SHP77 treated with DMSO at 0.1 percent for 48 hours (cell line): Measurements from ENCODE around the gene CHP2.
"Not testable (repeated sequence)": the region's sequence is repeated elsewhere in the genome, so short reads cannot be mapped to it uniquely, and the experiment has no call there.

Source experiments
- DNase-seq: peaks from one replicate; lab custom pipeline; 2025; lab: John Stamatoyannopoulos, UW

CHP2 gene

DNA sequence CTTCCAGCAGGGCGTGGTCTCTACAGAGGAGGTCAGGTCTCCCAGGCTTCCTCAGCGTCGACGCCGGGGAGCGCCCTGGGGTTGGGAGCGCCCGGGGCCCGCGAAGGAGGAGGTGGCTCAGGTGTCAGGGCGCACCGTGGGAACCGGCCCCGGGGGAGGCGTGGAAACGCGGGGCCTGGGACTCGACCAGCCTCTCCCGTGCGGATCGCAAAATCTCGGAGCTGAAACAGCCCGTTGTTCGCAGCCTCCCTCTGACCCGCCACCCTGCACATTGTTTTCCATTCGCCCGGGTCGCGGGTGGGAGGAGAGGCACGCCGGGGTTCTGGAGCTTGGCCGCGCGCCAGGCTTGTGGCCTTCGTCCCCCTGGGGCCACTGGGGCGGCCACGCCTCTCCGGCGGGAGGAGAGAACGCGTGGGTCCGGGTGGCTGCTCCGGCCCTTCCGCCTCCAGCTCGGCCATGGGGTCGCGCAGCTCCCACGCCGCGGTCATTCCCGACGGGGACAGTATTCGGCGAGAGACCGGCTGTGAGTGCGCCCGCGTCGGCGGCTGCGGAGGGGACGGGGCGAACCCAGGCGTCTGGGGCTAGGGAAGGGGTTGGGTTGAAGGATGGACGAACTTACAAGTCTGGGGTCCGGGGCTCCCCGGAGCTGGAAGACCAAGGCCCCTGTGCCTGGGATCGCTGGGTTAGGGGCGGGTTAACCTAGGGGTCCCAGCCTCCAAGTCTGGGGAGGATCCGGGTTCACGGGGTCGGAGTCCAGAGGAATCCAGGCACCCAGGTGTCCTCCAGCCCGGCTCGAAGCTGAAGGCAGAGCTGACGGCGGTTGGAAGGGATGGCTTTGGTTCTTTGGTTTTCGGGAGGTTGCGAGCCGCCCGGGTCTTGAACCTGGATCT is at the start of gene CHP2:
TSS of gene CHP2 (plus strand) at position 433 of the 890 bp plus-strand sequence. CDS start at position 457, 24 bp downstream.
- no peak for DNase-seq

DNA sequence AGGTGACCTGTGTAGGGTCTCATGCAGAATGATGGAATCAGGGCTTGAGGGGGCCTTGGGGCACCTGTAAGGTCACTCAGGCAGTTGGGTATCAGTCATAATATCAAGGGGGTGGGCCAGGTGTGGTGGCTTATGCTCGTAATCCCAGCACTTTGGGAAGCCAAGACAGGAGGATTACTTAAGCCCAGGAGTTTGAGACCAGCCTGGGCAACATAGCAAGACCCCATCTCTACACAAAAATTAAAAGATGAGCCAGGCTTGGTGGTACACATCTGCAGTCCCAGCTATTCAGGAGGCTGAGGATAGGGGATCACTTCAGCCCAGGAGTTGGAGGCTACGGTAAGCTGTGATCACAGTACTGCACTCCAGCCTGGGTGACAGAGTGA is 49.3 kb upstream of the CHP2 start:
- no peak for DNase-seq

DNA sequence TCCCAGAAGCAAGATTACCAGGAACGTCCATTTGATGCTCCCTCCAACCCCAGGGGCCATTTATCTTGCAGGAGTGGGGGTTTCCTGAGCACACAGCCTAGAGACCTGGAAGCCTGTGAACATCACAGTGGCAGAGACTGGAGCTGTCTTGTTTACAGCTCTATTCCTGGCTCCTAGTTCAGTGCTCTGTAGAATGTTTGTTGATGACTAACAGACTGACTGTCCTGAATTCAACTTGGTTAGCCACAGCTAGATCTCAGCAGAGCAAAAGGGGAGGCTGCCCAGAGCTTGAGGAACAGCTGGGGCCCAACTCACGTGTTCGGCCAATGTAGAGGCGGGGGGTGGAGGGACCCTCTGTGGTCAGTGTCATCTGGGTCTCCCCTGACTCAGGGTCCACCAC is 48.4 kb upstream of the CHP2 start:
- DNase-seq: no peak

DNA sequence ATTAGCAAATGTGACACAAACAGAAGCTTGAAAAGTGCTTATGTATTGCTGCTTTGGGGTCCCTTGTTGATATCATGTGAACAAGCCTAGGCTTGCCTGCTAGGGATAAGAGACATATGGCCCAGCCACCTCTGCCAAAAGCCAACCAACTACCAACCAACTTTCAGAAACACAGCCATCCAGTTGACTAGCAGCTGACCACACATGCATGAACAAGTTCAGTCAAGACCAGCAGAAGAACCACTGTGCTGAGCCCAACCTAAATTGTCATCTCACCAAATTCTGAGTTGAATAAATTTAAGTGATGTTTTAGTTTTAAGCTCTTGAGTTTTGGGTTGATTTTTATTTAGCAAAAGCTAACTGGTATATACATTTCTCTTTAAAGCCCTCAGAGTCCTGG is 45.3 kb upstream of the CHP2 start:
- no peak for DNase-seq

DNA sequence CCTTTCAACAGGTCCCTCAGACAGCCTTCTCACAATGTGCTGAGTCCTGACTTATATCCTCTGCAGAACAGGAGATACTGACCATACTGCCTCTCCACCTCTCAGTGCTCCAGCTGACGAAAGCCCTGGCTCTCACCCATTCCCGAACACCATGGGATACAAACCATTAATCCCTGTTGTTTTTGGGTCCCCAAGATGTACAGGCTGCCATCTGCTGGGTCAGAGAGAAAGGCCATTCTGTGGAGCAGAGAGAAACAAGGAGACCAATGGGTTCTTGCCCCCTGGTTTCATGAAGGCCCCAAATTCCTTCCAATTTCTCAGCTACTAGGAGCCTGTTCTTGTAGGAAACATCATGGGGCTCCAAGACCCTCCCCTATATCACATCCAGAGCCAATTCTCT is 44.8 kb upstream of the CHP2 start:
- DNase-seq: no peak

DNA sequence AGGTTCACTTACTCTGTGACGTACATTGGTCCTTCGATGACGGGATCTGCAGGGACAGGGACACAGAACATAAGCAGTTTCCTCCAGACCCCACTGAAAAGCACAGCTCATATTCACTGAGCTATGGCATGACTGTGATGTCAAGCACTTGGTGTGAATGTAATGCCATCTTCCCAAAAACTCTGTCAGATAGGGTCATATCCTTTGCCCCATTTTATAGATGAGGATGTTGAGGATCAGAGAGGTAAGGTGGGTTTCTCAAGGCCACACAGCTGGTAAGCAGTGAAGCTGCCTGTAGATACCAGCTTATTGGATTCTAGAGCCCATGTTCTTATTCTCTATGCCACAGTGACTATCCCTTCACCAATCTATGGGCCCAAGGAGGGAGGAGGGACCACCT is 44.3 kb upstream of the CHP2 start:
- no peak for DNase-seq

DNA sequence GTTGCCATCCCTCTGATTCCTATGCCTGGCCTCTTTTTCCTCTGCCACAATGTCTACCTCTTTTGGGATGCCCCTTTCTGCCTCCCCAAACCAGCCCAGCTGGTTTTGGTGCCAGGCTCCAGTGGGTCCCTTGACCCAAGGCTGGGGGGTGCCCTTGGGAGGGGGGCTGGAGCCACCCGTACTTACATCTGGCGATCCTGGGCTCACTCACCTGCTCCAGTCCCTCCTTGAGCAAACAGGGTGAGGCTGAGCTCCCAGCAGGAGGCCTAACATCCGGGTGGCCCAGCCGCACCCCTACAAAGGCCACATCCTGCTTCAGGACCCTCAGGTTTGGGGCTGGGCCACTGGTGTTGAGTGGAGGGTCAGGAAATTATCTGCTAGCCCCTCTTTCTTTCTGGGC is 43.0 kb upstream of the CHP2 start:
- DNase-seq: no peak

DNA sequence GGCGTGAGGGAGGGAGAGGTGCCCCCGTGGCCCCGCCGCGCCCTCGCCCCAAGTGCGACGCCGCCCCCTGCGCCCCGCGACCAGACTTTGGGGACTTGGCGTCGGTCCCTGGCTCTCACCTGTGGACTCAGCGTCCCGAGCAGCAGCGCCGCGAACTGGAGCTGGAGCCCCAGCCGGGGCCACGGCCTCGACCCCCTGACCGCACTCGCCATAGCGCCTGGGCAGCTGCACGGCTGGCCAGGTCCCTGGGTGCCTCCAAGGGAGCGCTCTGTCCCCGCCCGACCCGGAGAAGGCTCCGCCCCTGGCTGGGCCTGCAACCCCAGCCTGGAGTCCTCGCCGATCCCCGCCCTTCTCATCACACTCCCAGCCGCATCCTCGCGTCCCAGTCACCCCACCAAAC is 41.9 kb upstream of the CHP2 start, which contains the start of gene ERN2:
TSS of gene ERN2 (minus strand) at position 247 of the 400 bp plus-strand sequence. CDS start at position 212, 35 bp downstream.
- DNase-seq: no peak

DNA sequence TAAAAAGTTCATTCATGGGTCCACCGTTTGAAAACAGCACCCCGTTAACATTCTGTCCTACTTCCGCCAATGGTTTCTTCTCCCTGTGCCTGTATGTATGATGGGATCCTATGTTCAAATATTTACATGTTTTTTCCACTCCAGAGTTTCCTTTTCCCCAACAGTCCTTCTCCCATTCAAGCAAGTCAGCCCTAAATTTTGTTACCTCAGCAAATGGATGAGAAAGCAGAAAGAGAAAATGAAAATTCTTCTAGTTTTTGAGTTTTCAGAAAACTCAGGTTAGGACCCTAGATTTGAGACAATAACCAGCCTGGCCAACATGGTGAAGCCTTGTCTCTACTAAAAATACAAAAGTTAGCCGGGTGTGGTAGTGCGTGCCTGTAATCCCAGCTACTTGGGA is 38.3 kb upstream of the CHP2 start:
- no peak for DNase-seq

DNA sequence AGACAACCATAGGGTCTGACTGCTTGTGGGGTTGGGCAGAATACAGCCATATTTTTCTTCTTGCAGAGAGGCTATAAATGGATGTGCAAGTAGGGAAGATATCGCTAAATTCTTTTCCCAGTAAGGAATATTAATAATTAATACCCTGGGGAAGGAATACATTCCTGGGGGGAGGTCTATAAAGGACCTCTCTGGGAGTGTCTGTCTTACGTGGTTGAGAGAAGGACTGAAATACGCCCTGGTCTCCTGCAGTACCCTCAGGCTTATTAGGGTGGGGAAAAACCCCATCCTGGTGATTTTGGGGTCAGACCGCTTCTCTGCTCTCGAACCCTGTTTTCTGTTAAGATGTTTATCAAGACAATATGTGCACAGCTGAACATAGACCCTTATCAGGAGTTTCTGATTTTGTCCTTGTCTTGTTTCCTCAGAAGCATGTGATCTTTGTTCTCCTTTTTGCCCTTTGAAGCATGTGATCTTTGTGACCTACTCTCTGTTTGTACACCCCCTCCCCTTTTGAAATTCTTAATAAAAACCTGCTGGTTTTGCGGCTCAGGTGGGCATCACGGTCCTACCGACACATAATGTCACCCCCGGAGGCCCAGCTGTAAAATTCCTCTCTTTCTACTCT is 32.1 kb upstream of the CHP2 start:
- DNase-seq: not testable (repeated sequence)

DNA sequence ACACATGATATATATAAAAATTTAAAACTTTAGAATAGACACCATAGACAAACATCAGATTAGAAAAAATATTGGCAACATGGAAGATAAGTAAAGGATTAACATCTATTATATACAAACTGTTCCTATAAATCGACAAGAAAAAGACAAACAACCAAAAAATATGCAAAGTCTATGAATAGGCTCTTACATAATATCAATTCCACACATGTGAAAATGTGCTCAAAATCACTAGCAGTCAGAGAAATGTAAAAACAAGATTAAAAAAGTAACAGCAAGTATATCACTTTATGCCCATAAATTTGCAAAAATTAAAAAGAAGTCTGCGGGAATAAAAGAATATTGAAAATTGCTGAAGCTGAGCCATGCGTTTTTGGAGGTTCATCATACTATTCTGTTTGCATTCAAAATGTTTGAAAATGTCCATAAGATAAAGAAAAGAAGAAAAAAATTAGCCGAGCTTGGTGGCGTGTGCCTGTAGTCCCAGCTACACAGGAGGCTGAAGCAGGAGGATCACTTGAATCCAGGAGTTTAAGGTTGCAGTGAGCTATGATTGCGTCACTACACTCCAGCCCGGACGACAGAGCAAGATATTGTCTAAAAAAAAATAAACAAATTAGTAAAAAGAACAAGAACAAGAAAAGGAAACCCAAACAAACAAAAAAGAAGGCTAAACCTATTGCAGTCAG is 30.6 kb upstream of the CHP2 start:
- DNase-seq: no peak

DNA sequence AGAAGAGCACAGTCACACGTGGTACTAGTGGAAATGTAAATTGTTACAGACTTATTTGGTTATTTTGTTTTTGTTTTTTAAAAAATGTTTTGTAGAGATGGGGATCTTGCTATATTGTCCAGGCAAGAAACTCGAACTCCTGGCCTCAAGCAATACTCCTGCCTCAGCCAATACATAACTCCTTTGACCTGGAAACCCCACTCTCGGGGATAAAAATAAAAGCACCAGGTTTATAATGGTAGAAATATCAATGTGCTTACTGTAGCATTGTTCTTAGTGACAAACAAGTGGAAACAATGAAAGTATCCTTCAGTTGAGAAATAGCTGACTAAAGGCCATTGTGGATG is 30.1 kb upstream of the CHP2 start:
- DNase-seq: no peak

DNA sequence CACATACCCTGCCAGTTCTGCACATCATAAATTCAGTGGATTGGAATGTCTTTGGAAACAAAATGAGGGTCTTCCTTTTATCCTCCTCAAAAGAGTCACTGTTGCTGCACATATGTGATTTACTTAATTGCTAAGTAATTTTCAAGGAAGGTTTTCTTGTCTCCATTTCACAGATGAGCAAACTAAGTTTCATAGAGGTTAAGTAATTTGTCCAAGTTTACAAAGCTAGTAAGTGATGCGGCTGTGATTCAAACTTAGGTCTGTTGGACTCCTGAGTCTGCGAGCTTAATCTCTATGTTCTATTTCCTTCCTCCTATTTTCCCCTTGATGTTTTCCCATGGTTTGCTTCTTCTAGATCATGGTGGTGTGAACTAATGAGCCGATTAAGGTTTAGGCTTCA is 28.1 kb upstream of the CHP2 start:
- no peak for DNase-seq

DNA sequence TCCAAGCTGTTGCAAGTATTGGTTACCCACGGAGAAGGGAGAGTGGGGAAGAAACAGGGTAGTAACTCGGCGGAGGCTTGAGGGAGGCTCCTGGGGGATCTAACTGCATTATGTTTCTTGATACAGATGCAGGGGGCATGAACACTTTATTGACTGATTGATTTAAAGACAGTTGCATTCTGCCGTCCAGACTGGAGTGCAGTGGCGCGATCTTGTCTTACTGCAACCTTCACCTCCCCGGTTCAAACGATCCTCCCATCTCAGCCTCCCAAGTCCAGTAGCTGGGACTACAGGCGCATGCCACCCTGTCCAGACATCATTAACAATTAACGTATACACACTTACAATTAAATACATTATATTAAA is 26.7 kb upstream of the CHP2 start:
- DNase-seq: no peak

DNA sequence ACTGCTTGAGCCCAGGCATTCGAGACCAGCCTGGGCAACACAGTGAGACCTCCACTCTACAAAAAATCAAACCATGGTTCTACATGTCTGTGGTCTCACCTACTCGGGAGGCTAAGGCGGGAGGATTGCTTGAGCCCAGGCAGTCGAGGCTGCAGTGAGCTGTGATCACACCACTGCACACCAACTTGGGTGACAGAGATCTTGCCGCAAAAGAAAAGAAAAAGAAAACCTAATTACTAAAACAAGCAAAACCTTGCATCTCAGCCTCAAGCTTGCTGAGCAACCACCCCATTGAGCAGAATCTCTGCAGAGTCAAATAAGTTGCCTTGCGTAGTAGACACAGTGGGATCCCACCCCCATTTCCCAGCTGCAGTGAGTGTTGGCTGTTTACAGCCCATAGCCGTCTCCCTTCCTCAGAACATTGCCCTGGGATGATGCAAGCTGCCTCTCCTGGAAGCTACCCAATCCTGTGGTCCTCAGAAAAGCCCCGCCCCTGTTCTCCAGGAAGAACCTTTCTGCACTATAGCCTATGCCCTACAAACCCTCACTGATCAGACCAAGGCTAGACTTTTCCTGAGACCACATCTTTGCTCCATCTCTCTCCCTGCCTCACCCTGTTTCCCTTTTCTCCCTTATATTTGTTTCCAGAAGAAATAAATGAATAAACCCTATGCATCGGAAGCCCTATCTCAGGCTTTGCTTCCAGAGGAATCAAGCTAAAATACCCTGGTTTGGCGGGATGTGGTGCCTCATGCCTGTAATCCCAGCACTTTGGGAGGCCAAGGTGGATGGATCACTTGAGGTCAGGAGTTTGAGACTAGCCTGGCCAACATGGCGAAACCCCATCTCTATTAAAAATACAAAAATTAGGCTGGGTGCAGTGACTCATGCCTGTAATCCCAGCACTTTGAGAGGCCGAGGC is 25.1 kb upstream of the CHP2 start:
- no peak for DNase-seq

DNA sequence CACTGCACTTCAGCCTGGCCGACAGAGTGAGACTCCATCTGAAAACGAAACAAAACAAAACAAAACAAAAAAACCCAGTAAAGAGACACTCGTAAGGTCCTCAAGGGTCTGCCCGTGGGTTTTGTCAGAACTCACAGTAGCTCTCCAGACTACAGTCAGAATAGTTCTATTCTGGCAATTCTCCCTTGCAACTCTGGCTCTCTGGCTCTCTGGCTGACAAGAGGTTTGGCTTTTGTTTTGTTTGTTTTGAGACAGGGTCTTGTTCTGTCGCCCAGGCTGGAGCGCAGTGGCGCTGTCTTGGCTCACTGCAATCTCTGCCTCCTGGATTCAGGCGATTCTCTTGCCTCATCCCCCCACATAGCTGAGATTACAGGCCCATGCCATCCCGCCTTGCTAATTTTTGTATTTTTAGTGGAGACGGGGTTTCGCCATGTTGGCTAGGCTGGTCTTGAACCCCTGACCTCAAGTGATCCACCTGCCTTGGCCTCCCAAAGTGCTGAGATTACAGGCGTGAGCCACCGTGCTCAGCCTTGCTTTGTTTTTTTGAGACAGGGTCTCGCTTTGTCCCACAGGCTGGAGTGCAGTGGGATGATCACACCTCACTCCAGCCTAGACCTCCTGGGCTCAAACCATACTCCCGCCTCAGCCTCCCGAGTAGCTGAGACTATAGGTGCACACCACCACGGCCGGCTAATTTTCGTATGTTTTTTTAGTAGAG is 20.5 kb upstream of the CHP2 start:
- no peak for DNase-seq

DNA sequence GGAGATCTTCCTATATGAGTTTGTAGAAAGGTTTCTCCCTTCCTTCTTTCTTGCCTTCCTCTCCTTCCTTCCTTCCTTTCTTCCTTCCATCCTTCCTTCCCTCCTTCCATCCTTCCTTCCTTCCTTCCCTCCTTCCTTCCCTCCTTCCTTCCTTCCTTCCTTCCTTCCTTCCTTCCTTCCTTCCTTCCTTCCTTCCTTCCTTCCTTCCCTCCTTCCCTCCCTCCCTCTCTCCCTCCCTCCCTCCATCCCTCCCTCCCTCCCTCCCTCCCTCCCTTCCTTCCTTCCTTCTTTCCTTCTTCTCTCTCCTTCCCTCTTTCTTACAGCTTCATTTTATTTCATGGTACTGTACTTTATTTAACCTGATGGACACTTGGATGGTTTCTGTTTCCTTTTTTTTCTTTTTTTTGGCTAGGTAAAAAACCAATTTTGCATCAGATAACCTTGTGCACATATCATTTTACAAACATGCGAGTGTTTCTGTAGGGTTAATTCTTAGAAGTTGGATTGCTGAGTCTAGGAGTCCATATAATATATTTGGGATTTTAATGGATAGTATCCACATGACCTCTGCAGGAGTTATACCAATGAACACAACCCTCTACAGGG is 17.3 kb upstream of the CHP2 start:
- not testable (repeated sequence) for DNase-seq

DNA sequence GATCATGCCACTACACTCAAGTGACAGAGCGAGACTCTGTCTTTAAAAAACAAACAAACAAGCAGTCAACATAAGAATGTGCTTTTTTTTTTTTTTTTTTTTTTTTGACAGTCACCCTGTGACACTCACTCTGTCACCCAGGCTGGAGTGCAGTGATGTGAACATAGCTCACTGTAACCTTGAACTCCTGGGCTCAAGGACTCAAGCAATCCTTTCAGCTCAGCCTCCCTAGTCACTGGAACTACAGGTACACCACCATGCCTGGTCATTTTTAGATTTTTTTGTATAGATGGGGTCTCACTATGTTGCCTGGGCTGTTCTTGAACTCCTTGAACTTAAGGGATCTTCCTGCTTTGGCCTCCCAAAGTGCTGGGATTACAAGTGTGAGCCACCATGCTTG is 15.3 kb upstream of the CHP2 start:
- DNase-seq: no peak

DNA sequence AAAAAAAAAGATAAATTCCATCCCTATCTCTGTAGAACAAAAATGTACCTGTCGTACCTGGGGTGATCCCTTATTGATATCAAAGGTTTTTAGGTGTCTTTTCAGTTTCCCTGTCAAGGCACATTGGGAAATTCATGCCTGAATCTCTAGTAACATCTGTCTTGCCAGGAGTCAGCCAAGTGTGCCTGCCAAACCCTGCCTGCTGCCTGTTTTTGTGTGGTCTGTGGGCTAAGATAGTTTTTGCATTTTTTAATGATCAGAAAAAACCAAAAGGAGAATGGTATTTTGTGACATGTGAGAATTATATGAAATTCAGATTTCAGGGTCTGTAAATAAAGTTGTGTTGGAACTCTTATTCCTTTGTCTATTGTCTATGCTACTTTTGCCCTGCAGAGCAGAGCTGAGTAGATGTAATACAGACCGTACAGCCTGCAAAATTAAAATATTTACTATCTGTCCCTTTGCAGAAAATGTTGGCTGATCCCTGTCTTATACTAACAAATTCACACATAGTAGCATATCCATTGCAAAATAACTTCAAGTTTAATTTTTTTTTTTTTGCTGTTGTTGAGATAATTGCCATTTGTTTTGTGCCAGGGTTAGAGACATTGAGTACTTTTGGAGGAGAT is 13.0 kb upstream of the CHP2 start:
- no peak for DNase-seq

DNA sequence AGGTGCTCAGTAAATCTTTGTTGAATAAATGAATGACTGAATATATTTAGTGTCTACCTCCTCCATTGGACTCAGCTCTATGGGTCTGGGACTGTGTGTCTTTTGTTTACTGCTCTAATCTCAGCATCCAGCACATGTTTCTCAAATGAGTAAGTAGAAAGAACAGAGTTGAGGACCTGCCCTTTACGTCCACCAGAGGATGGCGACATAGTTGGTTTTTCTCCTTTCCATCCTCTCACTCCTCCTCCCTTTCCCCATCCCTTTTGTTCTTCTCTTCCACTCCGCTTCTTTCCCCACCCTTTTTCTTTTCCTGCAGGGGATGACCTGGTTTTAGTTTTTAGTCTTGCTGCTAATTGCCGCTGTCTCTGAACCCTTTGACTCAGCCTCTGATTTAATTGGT is 12.1 kb upstream of the CHP2 start:
- DNase-seq: no peak
